DOHH2 (cell line): ENCODE data around the gene EMC8.
A peak's percentile ranks its signal among the peaks of the same experiment; 100 is the strongest.

Source experiments
- H3F3A ChIP-seq: fragments of 200-600 bp; sonication (generic), shearing (Covaris generic); 2 replicates; pipeline ENCODE4 v1.6.0; 2016; ENCODE audit warnings: antibody characterized with exemption, mild to moderate bottlenecking; ENCODE audit not compliant: control insufficient read depth, insufficient read depth
- H3K27ac ChIP-seq: fragments of 200-600 bp; sonication (generic); 2 replicates; pipeline ENCODE4 v1.5.1; 2014; ENCODE audit warnings: low read depth, mild to moderate bottlenecking, low read length, moderate library complexity
- H3K27me3 ChIP-seq: fragments of 200-600 bp; sonication (generic); 2 replicates; pipeline ENCODE4 v1.6.1; 2014; ENCODE audit warnings: mild to moderate bottlenecking, low read length, mixed read lengths; ENCODE audit not compliant: control insufficient read depth
- H3K36me3 ChIP-seq: fragments of 200-600 bp; sonication (generic); 2 replicates; pipeline ENCODE4 v1.6.1; 2014; ENCODE audit warnings: mild to moderate bottlenecking, low read length, moderate library complexity, mixed read lengths; ENCODE audit not compliant: control insufficient read depth
- H3K4me1 ChIP-seq: fragments of 200-600 bp; sonication (generic); 2 replicates; pipeline ENCODE4 v1.6.1; 2014; ENCODE audit warnings: mild to moderate bottlenecking, low read length, mixed read lengths; ENCODE audit not compliant: control insufficient read depth
- H3K4me2 ChIP-seq: fragments of 200-600 bp; sonication (generic); 2 replicates; pipeline ENCODE4 v1.6.0; 2014; ENCODE audit warnings: mild to moderate bottlenecking, low read length, moderate library complexity
- H3K4me3 ChIP-seq: fragments of 200-600 bp; sonication (generic); 2 replicates; pipeline ENCODE4 v1.5.1; 2014; ENCODE audit warnings: mild to moderate bottlenecking, low read length, mixed read lengths
- H3K79me2 ChIP-seq: fragments of 200-600 bp; sonication (generic); 2 replicates; pipeline ENCODE4 v1.6.1; 2014; ENCODE audit warnings: mild to moderate bottlenecking, low read length, mixed read lengths; ENCODE audit not compliant: control insufficient read depth
- H3K9me2 ChIP-seq: fragments of 200-600 bp; sonication (generic); replicated peaks from 2 replicates; pipeline ENCODE4 v1.6.1; 2014; ENCODE audit warnings: mild to moderate bottlenecking, low read length, mixed read lengths; ENCODE audit not compliant: control insufficient read depth
- H3K9me3 ChIP-seq: fragments of 200-600 bp; sonication (generic); 2 replicates; pipeline ENCODE4 v1.6.1; 2014; ENCODE audit warnings: antibody characterized with exemption, low read length, mixed read lengths; ENCODE audit not compliant: control insufficient read depth, insufficient read depth
- H4K20me1 ChIP-seq: fragments of 200-600 bp; sonication (generic); 2 replicates; pipeline ENCODE4 v1.6.0; 2014; ENCODE audit warnings: low read depth, mild to moderate bottlenecking, antibody characterized with exemption, low read length, moderate library complexity; ENCODE audit not compliant: control insufficient read depth, insufficient read depth
- EZH2phosphoT487 ChIP-seq: fragments of 200-600 bp; sonication (generic); IDR thresholded peaks from 2 replicates; pipeline ENCODE4 v1.6.1; 2017; ENCODE audit warnings: borderline replicate concordance, mild to moderate bottlenecking, antibody characterized with exemption, low read length, moderate library complexity, mixed read lengths
- TF ChIP-seq, protein P1 (sequence below): fragments of 200-600 bp; sonication (generic); IDR thresholded peaks from one replicate; pipeline ENCODE4 v1.5.1; 2014; ENCODE audit warnings: antibody characterized with exemption, mild to moderate bottlenecking, low read depth, low read length; ENCODE audit not compliant: poor library complexity, severe bottlenecking

Gene EMC8

DNA sequence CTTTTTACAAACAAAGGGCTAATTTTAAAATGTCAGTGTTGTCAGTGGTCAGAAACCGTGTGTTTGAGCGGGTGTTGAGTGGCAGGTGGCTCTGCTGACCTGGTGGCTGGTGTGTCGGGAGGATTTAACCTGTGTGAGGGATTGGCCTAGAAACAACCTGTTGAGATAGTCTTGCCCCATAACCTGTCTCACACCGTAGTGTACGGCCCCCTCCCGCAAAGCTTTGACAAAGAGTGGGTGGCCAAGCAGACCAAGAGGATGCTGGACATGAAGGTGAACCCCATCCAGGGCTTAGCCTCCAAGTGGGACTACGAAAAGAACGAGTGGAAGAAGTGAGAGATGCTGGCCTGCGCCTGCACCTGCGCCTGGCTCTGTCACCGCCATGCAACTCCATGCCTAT, 7.2 kb upstream of the EMC8 start:
- H3K27me3 ChIP-seq: no peaks in the 10 kb centered on the region
- H3F3A ChIP-seq: peaks cover 7% of the 10 kb centered on the region; the same call in 1 of the 2 replicates
- H3K4me2 ChIP-seq: no peak overlapping the region
- peaks cover 25% of the 10 kb centered on the region for H3K4me1 ChIP-seq
- no peak overlapping the region for H3K4me3 ChIP-seq
- H3K27ac ChIP-seq: no peak overlapping the region
- H3K9me3 ChIP-seq: no peaks in the 10 kb centered on the region
- TF ChIP-seq, protein P1, sequence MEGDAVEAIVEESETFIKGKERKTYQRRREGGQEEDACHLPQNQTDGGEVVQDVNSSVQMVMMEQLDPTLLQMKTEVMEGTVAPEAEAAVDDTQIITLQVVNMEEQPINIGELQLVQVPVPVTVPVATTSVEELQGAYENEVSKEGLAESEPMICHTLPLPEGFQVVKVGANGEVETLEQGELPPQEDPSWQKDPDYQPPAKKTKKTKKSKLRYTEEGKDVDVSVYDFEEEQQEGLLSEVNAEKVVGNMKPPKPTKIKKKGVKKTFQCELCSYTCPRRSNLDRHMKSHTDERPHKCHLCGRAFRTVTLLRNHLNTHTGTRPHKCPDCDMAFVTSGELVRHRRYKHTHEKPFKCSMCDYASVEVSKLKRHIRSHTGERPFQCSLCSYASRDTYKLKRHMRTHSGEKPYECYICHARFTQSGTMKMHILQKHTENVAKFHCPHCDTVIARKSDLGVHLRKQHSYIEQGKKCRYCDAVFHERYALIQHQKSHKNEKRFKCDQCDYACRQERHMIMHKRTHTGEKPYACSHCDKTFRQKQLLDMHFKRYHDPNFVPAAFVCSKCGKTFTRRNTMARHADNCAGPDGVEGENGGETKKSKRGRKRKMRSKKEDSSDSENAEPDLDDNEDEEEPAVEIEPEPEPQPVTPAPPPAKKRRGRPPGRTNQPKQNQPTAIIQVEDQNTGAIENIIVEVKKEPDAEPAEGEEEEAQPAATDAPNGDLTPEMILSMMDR: no peak
- no peak for TF ChIP-seq EZH2phosphoT487
- peaks cover 24% of the 10 kb centered on the region for H3K79me2 ChIP-seq
- no peaks in the 10 kb centered on the region for H3K9me2 ChIP-seq
- peaks cover 51% of the 10 kb centered on the region for H3K36me3 ChIP-seq
- H4K20me1 ChIP-seq: no peaks in the 10 kb centered on the region

DNA sequence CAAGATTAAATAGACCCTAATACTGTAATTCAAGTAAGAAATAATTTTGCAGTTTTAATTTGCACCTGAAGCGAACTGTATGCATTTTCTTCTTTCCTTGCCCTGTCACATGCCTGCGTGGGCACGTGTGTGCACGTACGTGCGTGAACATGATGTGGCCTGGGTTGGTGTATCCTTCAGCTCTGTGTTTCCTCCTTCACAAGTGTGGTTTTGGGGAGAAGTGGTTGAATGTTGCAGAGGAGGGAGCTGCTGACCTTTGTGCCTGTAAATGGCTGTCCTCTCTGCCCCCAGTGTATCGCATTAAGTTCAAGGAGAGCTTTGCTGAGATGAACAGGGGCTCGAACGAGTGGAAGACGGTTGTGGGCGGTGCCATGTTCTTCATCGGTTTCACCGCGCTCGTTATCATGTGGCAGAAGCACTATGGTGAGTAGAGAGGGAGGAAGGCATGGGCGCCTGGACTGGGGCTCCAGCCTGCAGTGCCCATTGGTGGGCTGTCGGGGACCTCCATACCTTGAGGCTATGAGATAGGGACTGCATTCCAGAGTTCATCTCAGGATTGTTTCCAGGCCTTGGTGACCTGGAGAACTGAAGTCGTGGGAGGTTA, 6.2 kb upstream of the EMC8 start:
- peaks cover 10% of the 10 kb centered on the region for H3F3A ChIP-seq
- TF ChIP-seq, protein P1: no peak
- no peak for TF ChIP-seq EZH2phosphoT487
- H3K79me2 ChIP-seq: peaks cover 34% of the 10 kb centered on the region
- H4K20me1 ChIP-seq: peaks cover 6% of the 10 kb centered on the region
- peaks cover 61% of the 10 kb centered on the region for H3K36me3 ChIP-seq
- H3K9me3 ChIP-seq: no peaks in the 10 kb centered on the region
- no peak overlapping the region for H3K27ac ChIP-seq
- H3K9me2 ChIP-seq: no peaks in the 10 kb centered on the region
- peaks cover 35% of the 10 kb centered on the region for H3K4me1 ChIP-seq
- no peaks in the 10 kb centered on the region for H3K27me3 ChIP-seq
- H3K4me2 ChIP-seq: no peak overlapping the region
- H3K4me3 ChIP-seq: no peak overlapping the region

DNA sequence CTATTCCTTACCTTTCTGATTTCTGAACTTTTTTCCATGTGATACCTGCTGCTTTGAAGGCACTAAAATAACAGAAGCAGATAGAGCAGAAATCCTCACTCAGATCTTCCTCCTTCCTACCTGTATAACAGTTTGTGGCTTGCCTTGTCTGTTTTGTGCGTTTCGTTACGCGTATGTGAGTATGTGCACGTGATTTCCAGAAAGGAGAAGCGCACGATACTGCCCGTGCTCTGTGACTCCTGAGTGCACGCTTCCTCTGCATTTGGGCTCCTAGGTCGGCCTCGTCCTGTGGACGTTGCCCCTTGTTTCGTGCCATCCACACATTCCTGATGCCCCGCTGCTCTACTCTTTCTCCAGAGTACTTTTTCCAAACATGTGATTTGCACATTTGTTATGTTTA, 4.2 kb upstream of the EMC8 start:
- peaks cover 54% of the 10 kb centered on the region for H3K79me2 ChIP-seq
- 0 out of 2 replicates have a peak overlapping the region, but pooled peaks have one; percentile 5 for H3K4me3 ChIP-seq
- TF ChIP-seq, protein P1: no peak
- no peak for TF ChIP-seq EZH2phosphoT487
- H3K9me2 ChIP-seq: no peaks in the 10 kb centered on the region
- H3K4me2 ChIP-seq: peak overlapping the region; percentile 47
- peaks cover 9% of the 10 kb centered on the region for H4K20me1 ChIP-seq
- peaks cover 37% of the 10 kb centered on the region for H3K4me1 ChIP-seq
- H3K27ac ChIP-seq: peak overlapping the region; percentile 54
- H3K9me3 ChIP-seq: no peaks in the 10 kb centered on the region
- H3K36me3 ChIP-seq: peaks cover 71% of the 10 kb centered on the region
- peaks cover 10% of the 10 kb centered on the region for H3F3A ChIP-seq
- H3K27me3 ChIP-seq: no peaks in the 10 kb centered on the region
